ENCODE measurements around the gene FICD. TPM values are rescaled to one million over a fixed set of nuclear protein-coding genes. Genes with fewer than 3 reads are reported as not detected.

FICD gene
- total RNA-seq, 1 donor from 2014 or later = 4.8 TPM

- Mint-ChIP-seq H3K27ac (ENCODE audit: unreplicated experiment) (no peak overlapping the region), H3K4me1 (ENCODE audit: low read depth, unreplicated experiment) (peaks cover 19% of the 10 kb centered on the region), H3K9me3 (ENCODE audit: unreplicated experiment) (peaks cover 8% of the 10 kb centered on the region), H3K4me3 (ENCODE audit: unreplicated experiment) (no peak overlapping the region), H3K27me3 (ENCODE audit: unreplicated experiment) (peaks cover 18% of the 10 kb centered on the region), H3K36me3 (ENCODE audit: unreplicated experiment) (no peaks in the 10 kb centered on the region)
- TF ChIP-seq, protein P1, sequence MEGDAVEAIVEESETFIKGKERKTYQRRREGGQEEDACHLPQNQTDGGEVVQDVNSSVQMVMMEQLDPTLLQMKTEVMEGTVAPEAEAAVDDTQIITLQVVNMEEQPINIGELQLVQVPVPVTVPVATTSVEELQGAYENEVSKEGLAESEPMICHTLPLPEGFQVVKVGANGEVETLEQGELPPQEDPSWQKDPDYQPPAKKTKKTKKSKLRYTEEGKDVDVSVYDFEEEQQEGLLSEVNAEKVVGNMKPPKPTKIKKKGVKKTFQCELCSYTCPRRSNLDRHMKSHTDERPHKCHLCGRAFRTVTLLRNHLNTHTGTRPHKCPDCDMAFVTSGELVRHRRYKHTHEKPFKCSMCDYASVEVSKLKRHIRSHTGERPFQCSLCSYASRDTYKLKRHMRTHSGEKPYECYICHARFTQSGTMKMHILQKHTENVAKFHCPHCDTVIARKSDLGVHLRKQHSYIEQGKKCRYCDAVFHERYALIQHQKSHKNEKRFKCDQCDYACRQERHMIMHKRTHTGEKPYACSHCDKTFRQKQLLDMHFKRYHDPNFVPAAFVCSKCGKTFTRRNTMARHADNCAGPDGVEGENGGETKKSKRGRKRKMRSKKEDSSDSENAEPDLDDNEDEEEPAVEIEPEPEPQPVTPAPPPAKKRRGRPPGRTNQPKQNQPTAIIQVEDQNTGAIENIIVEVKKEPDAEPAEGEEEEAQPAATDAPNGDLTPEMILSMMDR (IDR thresholded peaks at IDR 0.05; ENCODE audit: partially characterized antibody, unreplicated experiment) = no peak
- DNase-seq = no peak
Observed at GRCh38 chr12:108479364-108480070, 35.6 kb upstream of the FICD start.

DNA sequence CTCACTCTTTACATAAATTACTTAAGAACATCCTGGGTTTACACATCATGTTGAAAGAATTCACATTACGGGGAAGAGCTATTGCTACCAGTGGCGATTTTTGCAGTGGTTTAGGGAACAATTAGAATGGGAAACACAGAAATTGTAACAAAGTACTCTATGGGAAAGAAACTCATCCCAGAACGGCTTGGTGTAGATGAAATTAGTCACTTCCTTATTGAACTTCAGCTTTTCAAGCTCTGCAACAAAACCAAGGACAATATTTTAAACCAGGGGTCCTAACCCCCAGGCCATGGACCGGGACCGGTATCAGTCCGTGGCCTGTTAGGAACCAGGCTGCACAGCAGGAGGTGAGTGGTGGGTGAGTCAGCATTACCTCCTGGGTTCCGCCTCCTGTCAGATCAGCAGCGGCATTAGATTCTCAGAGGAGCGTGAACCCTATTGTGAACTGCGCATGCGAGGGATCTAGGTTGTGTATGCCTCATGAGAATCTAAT lies 32.3 kb upstream of the FICD start:
- Mint-ChIP-seq H3K4me3 (ENCODE audit: unreplicated experiment) (no peak overlapping the region), H3K4me1 (ENCODE audit: low read depth, unreplicated experiment) (peaks cover 6% of the 10 kb centered on the region), H3K27ac (ENCODE audit: unreplicated experiment) (no peak overlapping the region), H3K36me3 (ENCODE audit: unreplicated experiment) (peaks cover 5% of the 10 kb centered on the region), H3K9me3 (ENCODE audit: unreplicated experiment) (peaks cover 2% of the 10 kb centered on the region), H3K27me3 (ENCODE audit: unreplicated experiment) (peaks cover 7% of the 10 kb centered on the region)
- DNase-seq = no peak
- TF ChIP-seq, protein P1 (IDR thresholded peaks at IDR 0.05; ENCODE audit: partially characterized antibody, unreplicated experiment) = no peak

GRCh38 chr12:108483213-108484059 lies 31.6 kb upstream of the FICD start:
- H3K27ac Mint-ChIP-seq (ENCODE audit: unreplicated experiment) = no peak overlapping the region
- H3K36me3 Mint-ChIP-seq (ENCODE audit: unreplicated experiment) = peaks cover 5% of the 10 kb centered on the region
- peaks cover 6% of the 10 kb centered on the region for H3K4me1 Mint-ChIP-seq (ENCODE audit: low read depth, unreplicated experiment)
- H3K4me3 Mint-ChIP-seq (ENCODE audit: unreplicated experiment) = no peak overlapping the region
- DNase-seq = no peak
- H3K27me3 Mint-ChIP-seq (ENCODE audit: unreplicated experiment) = peaks cover 9% of the 10 kb centered on the region
- peaks cover 2% of the 10 kb centered on the region for H3K9me3 Mint-ChIP-seq (ENCODE audit: unreplicated experiment)
- TF ChIP-seq, protein P1 (IDR thresholded peaks at IDR 0.05; ENCODE audit: partially characterized antibody, unreplicated experiment) = no peak

GRCh38 chr12:108484431-108484830 lies 30.6 kb upstream of the FICD start:
- Mint-ChIP-seq H3K27ac (ENCODE audit: unreplicated experiment) (no peak overlapping the region), H3K36me3 (ENCODE audit: unreplicated experiment) (peaks cover 5% of the 10 kb centered on the region), H3K4me3 (ENCODE audit: unreplicated experiment) (no peak overlapping the region), H3K9me3 (ENCODE audit: unreplicated experiment) (peaks cover 2% of the 10 kb centered on the region), H3K4me1 (ENCODE audit: low read depth, unreplicated experiment) (peaks cover 4% of the 10 kb centered on the region), H3K27me3 (ENCODE audit: unreplicated experiment) (peaks cover 11% of the 10 kb centered on the region)
- TF ChIP-seq, protein P1 (IDR thresholded peaks at IDR 0.05; ENCODE audit: partially characterized antibody, unreplicated experiment) = no peak
- DNase-seq = no peak

Measured in glutamatergic neuron (in vitro differentiated cells).